Tibial artery (tissue), 4 donors: ENCODE results near the gene ANKS6.

Experiments
- DNase-seq, 2 donors: peaks; one replicate each; pipeline ENCODE4 v3.0.0-alpha.2; 2019
- H3K27ac ChIP-seq, 2 donors: fragments of 200-600 bp; sonication (generic) in 1 of 2; 1 replicate in 1 of 2; 2 replicates in 1 of 2; pipeline ENCODE4 v1.5.1; 2018 to 2019; ENCODE audit warnings: mild to moderate bottlenecking in 1 of 2
- H3K27me3 ChIP-seq, 2 donors: fragments of 200-600 bp; sonication (generic) in 1 of 2; one replicate each; pipeline versions ENCODE4 v1.5.1 to v1.6.0; 2016 to 2019
- H3K36me3 ChIP-seq, 3 donors: fragments of 200-600 bp; sonication (generic) in 2 of 3; one replicate each; pipeline ENCODE4 v1.5.1; 2016 to 2019; ENCODE audit warnings: mild to moderate bottlenecking in 2 of 3
- H3K4me1 ChIP-seq, 4 donors: fragments of 200-600 bp; sonication (generic) in 2 of 4; 1 replicate in 3 of 4; 2 replicates in 1 of 4; pipeline ENCODE4 v1.5.1; 2016 to 2019
- H3K4me3 ChIP-seq, 2 donors: fragments of 200-600 bp; sonication (generic) in 1 of 2; 1 replicate in 1 of 2; 2 replicates in 1 of 2; pipeline ENCODE4 v1.5.1; 2018 to 2019; ENCODE audit warnings: mild to moderate bottlenecking in 2 of 2
- H3K9me3 ChIP-seq, 3 donors: fragments of 200-600 bp; sonication (generic) in 1 of 3; one replicate each; pipeline ENCODE4 v1.5.1; 2016 to 2019
- intact Hi-C: fragments of 100-400 bp; cut with DNase I; formaldehyde crosslinking; loops from one replicate; pipeline ENCODE4 v1.15.0; 2023; ENCODE audit warnings: low total_unique reads
- TF ChIP-seq, protein P1 (sequence below), 2 experiments: fragments of 200-600 bp in 1 of 2; fragments of 450-650 bp in 1 of 2; IDR thresholded peaks; one replicate each; pipeline ENCODE4 v1.5.1; 2017 to 2019; ENCODE audit warnings: antibody characterized with exemption in 2 of 2, mild to moderate bottlenecking in 1 of 2, moderate library complexity in 1 of 2

Gene ANKS6

DNA sequence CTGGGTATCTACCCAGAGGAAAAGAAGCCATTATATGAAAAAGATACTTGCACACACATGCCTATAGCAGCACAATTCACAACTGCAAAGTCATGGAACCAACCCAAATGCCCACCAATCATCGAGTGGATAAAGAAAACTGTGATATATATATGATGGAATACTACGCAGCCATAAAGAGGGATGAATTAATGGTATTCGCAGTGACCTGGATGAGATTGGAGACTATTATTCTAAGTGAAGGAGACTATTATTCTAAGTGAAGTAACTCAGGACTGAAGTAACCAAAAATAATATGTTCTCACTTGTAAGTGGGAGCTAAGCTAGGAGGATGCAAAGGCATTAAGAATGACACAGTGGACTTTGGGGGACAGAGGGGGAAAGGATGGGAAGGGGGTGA is 57.6 kb downstream of the ANKS6 start:
- intact Hi-C loops, result no loop called here
- no peaks in the 10 kb centered on the region for H3K4me1 ChIP-seq
- H3K27ac ChIP-seq, result no peak overlapping the region
- DNase-seq, result no peak
- H3K4me3 ChIP-seq, result no peak overlapping the region
- H3K27me3 ChIP-seq, result no peaks in the 10 kb centered on the region
- H3K9me3 ChIP-seq, result peaks cover 0 to 3% (median 0%) of the 10 kb centered on the region in 3 donors
- H3K36me3 ChIP-seq, result peaks cover 32 to 39% (median 39%) of the 10 kb centered on the region in 3 donors
- TF ChIP-seq, protein P1, sequence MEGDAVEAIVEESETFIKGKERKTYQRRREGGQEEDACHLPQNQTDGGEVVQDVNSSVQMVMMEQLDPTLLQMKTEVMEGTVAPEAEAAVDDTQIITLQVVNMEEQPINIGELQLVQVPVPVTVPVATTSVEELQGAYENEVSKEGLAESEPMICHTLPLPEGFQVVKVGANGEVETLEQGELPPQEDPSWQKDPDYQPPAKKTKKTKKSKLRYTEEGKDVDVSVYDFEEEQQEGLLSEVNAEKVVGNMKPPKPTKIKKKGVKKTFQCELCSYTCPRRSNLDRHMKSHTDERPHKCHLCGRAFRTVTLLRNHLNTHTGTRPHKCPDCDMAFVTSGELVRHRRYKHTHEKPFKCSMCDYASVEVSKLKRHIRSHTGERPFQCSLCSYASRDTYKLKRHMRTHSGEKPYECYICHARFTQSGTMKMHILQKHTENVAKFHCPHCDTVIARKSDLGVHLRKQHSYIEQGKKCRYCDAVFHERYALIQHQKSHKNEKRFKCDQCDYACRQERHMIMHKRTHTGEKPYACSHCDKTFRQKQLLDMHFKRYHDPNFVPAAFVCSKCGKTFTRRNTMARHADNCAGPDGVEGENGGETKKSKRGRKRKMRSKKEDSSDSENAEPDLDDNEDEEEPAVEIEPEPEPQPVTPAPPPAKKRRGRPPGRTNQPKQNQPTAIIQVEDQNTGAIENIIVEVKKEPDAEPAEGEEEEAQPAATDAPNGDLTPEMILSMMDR (IDR thresholded peaks at IDR 0.05), result no peak

- TF ChIP-seq, protein P1 (IDR thresholded peaks at IDR 0.05), result no peak
- Histone ChIP-seq H3K4me3 (no peak overlapping the region), H3K27ac (no peak overlapping the region), H3K4me1 (no peaks in the 10 kb centered on the region), H3K36me3 (peaks cover 32 to 35% (median 34%) of the 10 kb centered on the region in 3 donors), H3K9me3 (peaks cover 0 to 3% (median 0%) of the 10 kb centered on the region in 3 donors), H3K27me3 (no peaks in the 10 kb centered on the region)
- no peak for DNase-seq
- intact Hi-C loops, result no loop called here
These were observed 60.1 kb downstream of the ANKS6 start for GRCh38 chr9:98736226-98736625.

GRCh38 chr9:98732801-98733200 is 63.6 kb downstream of the ANKS6 start:
- no peak overlapping the region for H3K27ac ChIP-seq
- no peak overlapping the region for H3K4me3 ChIP-seq
- no peak for DNase-seq
- intact Hi-C loops, result no loop called here
- TF ChIP-seq, protein P1 (IDR thresholded peaks at IDR 0.05), result no peak
- no peaks in the 10 kb centered on the region for H3K27me3 ChIP-seq
- peaks cover 21 to 35% (median 25%) of the 10 kb centered on the region in 3 donors for H3K36me3 ChIP-seq
- peaks cover 0 to 3% (median 0%) of the 10 kb centered on the region in 3 donors for H3K9me3 ChIP-seq
- H3K4me1 ChIP-seq, result no peaks in the 10 kb centered on the region

- intact Hi-C loops, result no loop called here
- TF ChIP-seq, protein P1 (IDR thresholded peaks at IDR 0.05), result no peak
- Histone ChIP-seq H3K27ac (no peak overlapping the region), H3K4me1 (no peaks in the 10 kb centered on the region), H3K27me3 (no peaks in the 10 kb centered on the region), H3K9me3 (no peaks in the 10 kb centered on the region), H3K36me3 (peaks cover 15 to 35% (median 25%) of the 10 kb centered on the region in 3 donors), H3K4me3 (no peak overlapping the region)
- no peak for DNase-seq
These were observed 64.3 kb downstream of the ANKS6 start for GRCh38 chr9:98732091-98732490.

DNA sequence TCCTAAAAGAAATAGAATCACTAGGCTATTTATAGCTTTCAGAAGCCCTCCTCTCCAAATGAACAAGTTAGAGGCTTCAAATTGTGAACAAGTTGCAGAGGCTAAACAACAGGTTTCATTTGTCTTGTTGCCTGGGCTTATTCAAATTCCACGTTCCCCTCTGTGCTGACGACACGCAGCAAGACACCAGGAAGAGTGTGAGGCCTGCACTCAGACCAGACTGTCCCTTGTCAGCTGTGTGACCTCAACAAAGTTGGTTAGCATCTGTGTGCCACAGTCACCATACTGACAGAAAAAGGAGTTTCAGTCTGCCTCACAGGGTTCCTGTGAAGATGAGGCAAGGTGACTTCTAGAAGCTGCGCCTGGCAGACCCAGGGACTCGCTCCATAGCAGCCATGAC is 65.5 kb downstream of the ANKS6 start:
- H3K27ac ChIP-seq, result no peak overlapping the region
- no peaks in the 10 kb centered on the region for H3K9me3 ChIP-seq
- DNase-seq, result no peak
- no peak overlapping the region for H3K4me3 ChIP-seq
- intact Hi-C loops, result no loop called here
- peaks cover 9 to 30% (median 15%) of the 10 kb centered on the region in 3 donors for H3K36me3 ChIP-seq
- peaks cover 0 to under 1% of the 10 kb centered on the region in 2 donors for H3K27me3 ChIP-seq
- TF ChIP-seq, protein P1 (IDR thresholded peaks at IDR 0.05), result no peak
- H3K4me1 ChIP-seq, result no peaks in the 10 kb centered on the region

GRCh38 chr9:98728500-98728899 is 67.9 kb downstream of the ANKS6 start:
- Histone ChIP-seq H3K4me3 (no peak overlapping the region), H3K27me3 (peaks cover 0 to 19% of the 10 kb centered on the region in 2 donors), H3K4me1 (no peaks in the 10 kb centered on the region), H3K27ac (no peak overlapping the region), H3K9me3 (peaks cover 0 to 10% (median 2%) of the 10 kb centered on the region in 3 donors), H3K36me3 (peaks cover 0 to 7% (median 0%) of the 10 kb centered on the region in 3 donors)
- DNase-seq, result no peak
- TF ChIP-seq, protein P1 (IDR thresholded peaks at IDR 0.05), result no peak
- intact Hi-C loops, result no loop called here
